Measurements from ENCODE around the gene CARD14.
"Not testable (repeated sequence)": the region's sequence is repeated elsewhere in the genome, so short reads cannot be mapped to it uniquely, and the experiment has no call there.

CARD14 gene

DNA sequence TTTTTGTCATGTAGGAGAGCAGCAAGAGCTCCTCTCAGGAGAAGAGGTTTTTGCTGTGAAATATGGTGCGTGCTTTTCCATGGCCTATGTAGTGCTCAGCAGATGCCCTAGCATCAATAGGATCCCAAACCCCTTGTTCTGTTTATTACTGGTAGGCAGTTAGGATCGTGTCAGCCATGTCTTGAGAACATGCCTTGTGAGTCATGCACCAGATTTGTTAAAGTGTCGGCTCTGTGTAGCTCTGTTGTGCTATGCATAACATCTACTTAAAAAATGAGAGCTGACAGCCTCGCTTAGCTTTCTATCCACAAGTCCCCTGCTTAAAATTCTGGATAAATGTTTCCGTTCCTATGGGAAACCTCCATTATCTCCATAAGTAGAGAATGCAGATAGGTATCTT is 18.5 kb upstream of the CARD14 start:
- DNase-seq: no peak

DNA sequence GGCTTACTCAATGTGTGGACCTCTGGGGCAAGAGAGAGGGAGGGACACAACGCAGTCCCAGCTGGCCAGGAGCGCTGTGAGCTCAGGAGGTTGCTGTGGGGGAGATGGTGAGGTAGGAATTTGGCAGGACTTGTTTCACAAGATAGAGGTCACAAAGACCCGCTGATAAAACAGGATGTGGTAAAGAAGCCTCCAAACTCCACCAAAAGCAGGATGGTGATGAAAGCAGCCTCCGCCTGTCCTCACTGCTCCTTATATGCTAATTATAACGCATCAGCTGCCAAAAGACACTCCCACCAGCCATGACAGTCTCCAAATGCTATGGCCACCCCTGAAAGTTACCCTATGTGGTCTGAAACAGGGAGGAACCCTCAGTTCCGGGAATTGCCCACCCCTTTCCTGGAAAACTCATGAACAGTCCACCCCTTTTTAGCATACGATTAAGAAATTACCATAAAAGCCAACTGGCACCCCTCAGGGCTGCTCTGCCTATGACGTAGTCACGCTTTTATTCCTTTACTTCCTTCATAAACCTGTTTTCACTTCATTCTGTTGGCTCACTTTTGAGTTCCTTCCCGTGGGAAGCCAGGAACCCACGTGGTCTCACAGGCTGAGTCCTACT is 17.6 kb upstream of the CARD14 start:
- no peak for DNase-seq

DNA sequence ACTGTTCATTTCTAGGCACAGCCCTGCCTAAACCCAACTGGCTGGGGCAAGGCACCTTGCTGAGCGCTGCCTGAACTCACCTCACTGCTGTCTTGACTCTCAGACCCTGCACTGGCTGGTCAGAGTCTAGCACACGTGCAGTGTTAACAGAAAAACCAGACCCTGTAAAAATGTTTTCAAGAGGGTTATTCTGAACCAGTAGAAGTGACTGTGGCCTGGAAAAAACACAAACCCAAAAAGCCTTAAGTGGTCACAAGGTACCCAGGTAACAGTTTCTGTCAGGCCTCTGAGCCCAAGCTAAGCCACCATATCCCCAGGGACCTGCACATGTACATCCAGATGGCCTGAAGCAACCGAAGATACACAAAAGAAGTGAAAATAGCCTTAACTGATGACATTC is 16.8 kb upstream of the CARD14 start:
- no peak for DNase-seq

DNA sequence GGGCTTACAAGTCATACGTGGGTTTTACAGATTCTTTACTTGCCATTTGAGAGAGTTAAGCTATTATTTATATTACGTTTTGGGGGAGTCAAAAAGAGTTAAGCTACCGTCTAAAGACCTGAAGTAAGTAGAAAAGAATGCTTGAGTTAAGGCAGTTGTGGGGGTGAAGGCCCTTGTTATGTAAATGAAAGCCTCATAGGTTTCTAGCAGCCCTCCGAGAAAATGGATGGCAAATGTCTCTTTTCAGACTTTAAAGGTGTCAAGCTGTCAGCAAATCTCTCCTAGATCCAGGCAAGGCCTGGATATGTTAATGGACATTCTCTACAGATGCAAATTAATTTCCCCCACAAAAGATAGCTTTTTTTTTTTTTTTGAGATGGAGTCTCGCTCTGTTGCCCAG is 15.7 kb upstream of the CARD14 start:
- DNase-seq: no peak

DNA sequence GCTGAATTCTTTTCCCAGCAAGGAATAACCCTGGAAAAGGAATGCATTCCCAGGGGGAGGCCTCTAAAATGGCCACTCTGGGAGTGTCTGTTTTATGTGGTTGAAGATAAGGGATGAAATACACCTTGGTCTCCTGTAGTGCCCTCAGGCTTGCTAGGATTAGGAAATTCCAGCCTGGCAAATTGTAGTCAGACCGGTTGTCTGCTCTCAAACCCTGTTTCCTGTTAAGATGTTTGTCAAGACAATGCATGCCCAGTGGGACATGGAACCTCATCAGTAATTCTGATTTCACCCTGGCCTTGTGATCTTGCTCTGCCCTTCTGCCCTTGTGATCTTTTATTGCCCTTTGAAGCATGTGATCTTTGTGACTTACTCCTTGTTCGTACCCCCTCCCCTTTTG is 14.2 kb upstream of the CARD14 start:
- not testable (repeated sequence) for DNase-seq

DNA sequence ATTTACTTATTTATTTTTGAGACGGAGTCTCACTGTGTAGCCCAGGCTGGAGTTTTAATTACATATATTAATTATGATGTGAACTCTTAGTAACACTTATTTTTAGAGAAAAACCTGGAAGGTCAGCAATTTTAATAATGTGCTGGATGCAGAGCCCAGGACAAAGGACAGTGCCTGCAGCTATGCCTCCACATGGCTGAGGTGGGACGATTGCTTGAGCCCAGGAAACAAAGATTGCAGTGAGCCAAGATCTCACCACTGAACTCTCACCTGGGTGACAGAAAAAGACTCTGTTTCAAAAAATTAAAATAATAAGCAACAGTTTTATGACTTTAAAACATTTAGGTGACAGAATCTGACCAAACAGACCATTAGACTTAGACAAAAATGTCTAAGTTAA is 11.0 kb upstream of the CARD14 start:
- no peak for DNase-seq

DNA sequence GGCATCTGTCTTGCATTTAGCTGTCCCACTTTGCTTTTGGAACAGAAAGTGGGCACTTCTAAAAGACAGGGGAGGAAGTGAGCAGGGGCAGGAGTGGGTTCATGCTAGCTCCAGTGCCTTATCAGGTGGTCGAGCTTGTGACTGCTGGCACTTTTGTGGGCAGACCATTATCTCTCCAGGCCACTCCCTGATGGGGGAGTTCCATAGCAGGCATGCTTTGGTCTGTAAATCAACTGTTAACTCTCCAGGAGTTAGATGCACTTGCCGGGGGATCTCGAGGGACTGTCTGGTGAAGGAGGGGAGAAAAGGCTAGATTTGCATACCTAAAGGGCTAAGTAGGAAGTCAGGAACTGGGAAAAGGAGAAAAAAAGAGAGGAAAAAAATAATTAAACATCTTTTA is 9.3 kb upstream of the CARD14 start:
- no peak for DNase-seq

DNA sequence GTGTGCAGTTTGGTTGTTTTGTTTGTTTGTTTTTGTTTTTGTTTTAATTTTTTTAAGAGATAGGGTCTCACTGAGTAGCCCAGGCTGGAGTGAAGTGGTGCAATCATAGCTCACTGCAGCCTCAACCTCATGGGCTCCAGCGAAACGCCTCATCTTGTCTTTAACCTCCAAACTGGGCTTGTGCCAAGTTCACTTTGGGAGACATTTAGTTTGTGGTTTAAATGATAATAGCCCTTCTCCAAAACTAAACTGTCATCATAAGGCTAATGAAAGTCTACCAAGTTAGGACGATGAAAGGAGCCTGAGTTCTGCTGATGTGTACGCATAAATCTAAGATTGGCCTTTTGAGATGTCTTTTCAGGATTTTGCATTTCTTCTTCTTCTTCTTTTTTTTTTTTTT is 6.5 kb upstream of the CARD14 start:
- no peak for DNase-seq

DNA sequence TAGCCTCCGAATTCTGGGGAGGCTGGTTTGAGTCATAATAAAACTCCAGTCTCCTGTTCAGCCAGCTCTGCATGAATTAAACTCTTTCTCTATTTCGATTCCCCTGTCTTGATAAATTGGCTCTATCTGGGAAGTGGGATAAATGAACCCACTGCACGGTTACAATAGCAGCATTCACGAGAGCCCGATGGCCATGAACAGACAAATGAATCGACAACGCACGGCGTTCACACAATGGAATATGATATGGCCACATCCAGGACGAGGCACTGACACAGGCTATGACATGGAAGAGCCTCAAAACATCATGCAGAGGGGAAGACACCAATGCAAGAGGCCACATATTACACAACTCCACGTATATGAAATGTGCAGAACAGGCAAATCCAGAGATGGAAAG is 5.6 kb upstream of the CARD14 start:
- DNase-seq: no peak

DNA sequence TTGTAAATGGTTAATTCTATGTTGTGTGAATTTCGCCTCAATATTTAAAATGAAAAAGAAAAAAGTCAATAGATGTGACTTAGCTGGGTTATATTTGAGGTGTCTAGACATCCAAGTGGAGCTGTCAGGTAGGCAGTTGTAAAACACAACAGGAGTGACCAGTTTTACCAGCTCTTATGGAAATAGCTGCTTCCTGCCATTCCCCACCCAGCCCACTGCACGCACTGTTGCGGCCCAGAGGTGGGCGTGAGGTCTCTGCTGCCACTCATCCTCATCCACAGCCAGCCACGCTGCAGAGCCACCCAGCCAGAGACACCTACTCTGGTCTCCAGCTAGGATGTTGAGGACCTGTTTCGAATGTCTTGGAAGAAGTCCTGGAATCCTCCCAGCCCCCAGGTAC is 3.4 kb upstream of the CARD14 start:
- DNase-seq: no peak

DNA sequence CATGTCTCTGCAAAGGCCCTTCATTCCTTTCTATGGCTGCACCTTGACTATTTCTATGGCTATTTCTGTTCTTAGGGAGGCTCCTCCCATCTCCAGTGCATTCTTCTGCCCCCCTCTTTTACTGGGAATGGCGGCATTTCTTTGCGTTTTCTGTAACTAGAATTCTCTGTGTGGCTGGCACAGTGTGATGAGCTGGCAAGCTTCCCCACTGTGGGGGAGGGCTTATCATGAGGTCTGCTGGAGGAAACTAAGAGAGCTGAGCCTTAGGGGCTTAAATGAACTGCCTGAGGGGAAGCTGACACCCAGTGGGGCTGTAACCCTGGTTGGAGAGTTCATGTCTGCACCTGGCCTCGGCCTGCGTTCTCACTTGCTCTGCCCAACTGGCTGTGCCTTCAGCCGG is 1.5 kb upstream of the CARD14 start:
- DNase-seq: no peak

DNA sequence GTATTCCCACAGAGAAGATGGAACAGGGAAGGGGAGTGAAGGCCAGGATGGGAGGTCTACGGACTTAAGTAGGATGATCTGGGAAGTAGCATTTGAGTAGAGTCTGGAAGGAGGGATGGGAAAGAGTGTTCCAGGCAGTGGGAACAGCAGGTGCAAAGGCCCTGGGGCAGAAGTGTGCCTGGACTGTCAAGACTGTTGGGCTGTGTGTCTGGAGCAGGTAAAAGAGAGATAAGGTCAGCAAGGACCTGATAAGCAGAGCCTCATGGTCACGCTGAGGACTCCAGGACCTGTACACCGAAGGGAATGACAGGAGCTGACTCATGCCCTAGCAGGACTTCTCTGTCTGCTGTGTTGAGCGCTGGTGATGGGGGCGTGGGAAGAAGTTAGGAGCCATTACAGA is 723 bp upstream of the CARD14 start:
- no peak for DNase-seq

DNA sequence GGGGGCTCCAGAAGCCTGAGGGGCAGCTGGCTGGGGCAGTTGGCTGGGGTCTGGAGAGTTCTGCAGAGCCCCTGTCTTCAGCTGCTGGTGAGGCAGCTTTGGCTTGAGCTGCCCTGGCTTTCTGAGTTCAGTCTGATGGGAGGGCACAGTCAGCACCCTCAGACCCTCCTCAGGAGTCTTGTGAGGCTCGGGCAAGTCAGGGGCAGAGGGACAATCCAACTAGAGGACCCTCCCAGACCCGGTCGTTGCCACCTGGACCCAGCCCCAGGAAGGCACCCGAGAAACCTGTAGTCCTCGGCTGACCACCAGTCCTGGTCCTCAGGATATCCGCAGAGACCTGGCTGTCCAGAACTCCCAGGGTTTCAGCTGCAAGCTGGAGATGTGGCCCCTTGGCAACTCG is 1.9 kb downstream of the CARD14 start:
- DNase-seq: no peak

DNA sequence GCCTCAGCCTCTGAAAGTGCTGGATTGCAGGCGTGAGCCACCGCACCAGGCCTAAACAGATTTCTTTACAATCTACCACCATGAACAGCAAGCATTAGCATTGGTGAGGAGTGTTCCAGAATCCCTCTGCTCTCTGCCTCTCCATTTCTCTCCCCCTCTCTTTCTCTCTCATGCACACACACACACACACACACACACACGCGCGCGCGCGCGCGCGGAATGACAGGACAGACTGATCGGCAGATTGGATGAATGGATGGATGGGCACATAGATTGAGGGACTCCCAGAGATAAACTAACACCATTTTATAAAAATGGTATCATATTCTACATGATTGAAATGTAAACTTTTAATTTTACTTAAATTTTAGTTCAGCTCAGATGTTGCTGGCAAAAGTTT is 3.3 kb downstream of the CARD14 start:
- DNase-seq: no peak

DNA sequence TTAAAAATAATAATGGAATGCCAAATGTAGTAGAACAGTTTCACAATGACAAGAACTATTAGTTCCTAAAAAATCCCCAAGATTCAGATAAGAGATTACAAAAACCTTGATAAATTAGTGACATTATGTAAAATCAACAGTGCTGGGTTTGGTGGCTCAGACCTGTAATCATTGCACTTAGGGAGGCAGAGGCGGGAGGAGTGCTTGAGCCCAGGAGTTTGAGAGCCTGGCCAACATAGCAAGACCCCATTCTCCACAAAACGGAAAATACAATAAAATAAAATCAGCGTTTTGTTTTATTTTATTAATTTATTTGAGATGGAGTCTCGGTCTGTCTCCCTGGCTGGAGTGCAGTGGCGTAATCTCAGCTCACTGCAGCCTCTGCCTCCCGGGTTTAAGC is 4.1 kb downstream of the CARD14 start:
- no peak for DNase-seq

DNA sequence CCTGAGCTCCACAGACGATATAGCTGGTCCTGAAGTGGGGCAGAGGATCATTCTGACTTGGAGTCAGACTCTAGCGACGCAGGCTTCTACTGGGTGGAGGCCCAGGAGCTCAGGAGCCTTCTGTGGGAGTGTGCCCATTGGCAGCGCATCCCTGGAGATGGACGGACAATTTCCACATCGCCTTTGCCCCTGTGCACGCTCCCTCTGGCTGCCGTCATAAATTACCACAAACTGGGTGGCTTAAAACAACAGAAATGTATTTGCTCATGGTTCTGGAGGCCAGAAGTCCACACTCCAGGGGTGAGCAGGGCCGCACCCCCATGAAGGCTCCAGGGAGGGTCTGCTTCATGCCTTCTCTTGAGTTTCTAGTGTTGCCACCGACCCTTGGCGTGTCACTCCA is 6.9 kb downstream of the CARD14 start:
- DNase-seq: no peak

DNA sequence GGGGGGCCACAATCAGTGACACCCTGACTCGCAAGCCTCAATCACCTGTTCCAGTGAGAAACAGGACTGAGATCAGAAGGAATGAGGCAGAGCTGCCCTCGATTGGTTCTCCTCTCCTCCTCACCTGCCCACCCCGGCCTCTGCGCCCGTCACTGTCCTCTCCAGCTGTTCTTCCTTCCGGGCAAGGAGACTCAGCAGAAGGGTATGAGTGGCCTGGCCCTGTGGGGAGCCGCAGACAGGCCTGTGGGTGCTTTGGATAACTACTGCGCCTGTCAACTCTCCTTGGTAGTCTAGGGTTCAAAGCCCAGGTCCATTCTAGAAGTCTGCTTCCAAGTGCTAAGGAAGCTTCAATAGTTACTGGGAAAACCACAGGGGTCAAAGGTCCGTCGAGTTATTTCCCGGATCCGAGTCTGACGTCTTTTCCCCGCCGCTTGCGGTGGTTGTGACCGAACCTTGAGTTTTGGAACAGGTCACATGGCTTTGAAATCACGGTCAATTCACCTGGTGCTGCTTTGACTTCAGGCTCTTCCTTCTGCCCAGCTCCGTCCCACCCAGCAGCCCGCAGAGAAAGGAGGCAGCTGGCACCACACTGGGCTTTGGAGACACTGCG is 8.3 kb downstream of the CARD14 start:
- no peak for DNase-seq

DNA sequence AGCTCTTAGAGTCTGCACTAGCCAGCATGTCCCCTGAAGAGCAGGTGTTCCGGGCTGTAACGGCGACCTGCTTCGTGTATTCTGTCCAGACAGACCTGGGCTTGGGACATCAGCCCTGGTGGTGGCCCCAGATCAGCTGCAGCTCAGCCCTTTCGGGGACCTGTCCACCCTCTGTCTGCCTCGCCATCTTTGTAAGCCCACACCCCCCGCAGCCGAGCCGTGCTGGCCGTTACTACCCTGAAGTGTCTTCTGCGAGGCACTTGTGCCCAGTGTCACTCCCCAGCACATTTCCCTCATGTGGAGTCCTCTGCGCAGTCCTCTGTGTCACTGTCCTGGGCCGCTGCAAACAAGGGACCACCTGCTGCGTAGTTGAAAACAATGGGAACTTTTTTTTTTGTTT is 10.4 kb downstream of the CARD14 start:
- DNase-seq: no peak

DNA sequence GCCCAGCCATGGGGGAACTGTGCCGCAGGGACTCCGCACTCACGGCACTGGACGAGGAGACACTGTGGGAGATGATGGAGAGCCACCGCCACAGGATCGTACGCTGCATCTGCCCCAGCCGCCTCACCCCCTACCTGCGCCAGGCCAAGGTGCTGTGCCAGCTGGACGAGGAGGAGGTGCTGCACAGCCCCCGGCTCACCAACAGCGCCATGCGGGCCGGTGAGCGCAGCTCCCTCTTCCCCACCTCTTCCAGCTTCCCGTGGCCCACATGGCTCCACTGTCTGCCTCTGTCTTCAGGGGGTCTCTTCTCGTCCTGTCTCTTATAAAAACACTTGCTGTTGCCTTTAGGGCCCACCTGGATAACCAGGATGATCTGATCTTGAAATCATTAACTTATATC is 11.6 kb downstream of the CARD14 start:
- no peak for DNase-seq

DNA sequence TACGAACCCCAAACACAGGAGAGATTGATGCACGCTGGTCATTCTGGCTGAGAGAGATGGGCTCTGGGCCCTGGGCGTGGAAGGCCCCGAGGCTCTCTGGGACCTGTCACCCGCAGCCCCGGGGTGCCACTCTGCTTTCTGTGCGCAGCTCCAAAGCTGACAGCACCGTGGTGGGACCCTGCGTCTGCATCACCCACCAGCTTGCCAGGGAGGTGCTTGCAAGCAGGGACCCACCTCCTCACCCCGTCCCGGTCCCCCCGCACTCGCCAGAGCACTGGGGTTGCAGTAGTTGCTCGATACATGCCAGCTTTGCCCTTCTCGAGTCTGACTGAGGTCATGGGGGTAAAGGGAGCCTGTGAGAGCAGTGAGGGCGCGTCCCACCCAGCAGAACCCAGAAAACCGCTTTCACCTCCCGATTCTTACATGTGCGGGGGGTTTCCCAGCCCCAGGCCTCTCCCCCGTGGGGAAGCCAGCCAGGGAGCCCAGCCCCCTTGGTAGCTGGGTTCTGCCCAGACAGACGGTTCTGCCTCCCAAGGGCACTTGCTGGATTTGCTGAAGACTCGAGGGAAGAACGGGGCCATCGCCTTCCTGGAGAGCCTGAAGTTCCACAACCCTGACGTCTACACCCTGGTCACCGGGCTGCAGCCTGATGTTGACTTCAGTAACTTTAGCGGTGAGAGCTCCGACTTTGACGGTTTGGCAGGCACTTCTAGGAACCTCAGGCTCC is 12.5 kb downstream of the CARD14 start:
- no peak for DNase-seq

DNA sequence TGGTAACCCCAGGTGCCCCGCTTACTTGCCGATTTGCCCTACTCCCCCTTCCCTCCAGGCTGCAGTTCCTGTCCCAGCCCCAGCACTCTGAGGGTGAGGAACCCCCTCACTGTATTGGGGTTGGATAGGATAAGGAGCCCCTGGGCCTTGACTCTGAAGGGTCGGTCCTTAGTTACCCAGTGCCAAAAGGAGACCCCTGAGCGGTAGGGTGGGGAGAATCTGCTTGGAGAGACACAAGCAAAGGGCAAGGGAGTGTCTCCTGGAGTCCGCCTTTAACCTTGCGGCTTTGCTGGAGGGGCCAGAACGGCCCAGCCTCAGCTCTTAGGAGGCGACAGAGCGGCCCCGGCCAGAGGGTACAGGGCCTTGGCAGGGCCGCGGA is 13.0 kb downstream of the CARD14 start:
- no peak for DNase-seq

DNA sequence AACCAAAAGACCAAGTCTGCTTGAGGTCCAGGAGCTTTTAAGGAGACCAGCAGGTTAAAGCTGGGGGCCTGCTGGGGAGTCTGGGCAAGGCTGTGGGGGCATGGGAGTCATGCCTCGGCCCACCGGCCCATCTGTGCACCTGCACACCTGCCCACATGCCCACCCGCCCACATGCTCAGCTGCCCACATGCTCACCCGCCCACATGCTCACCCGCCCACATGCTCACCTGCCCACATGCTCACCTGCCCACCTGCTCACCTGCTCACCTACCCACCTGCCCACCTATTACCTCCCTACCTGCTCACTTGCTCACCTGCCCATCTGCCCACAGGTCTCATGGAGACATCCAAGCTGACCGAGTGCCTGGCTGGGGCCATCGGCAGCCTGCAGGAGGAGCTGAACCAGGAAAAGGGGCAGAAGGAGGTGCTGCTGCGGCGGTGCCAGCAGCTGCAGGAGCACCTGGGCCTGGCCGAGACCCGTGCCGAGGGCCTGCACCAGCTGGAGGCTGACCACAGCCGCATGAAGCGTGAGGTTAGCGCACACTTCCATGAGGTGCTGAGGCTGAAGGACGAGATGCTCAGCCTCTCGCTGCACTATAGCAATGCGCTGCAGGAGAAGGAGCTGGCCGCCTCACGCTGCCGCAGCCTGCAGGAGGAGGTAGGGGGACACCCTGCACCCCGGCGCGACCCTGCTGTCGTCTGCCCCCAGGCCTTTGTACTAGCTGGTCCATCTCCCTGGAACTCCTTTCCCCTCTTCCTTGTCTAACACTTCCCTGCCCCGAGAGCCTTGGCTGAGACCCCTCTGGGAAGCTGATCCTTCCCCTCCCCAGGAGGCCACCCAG is 14.0 kb downstream of the CARD14 start:
- no peak for DNase-seq

DNA sequence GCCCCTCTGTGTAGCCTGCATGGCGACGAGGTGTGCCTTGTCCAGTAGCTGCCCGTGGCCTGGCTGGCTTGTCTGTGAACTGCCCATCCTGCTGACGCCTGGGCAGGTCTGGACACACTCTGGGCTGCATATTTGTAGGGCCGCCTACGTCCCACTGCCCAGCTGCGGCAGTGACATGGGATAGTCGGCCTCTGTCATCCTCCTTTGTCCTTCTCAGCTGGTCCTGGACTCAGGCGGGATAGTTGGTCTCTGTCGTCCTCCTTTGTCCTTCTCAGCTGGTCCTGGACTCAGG is 14.5 kb downstream of the CARD14 start:
- no peak for DNase-seq

DNA sequence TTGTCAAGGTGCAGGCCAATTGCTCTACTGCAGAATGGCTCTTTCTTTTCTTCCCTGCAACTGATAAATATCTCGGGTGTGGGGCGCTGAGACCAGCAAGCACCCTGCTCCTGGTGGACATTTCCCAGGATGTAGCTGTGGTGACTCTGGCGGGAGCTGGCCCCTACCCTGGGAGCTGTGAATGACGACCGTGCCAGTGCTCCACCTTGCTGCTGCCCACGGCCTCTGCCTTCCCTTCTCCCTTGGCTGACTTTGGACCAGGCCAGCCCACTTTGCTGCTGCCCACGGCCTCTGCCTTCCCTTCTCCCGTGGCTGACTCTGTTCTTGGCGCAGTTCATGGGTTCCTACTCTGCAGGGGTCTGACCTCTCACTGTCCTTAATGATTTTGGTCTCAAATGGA is 16.1 kb downstream of the CARD14 start:
- no peak for DNase-seq

Data from CD4-positive, alpha-beta T cell treated with Interleukin-6 for 4 hours (primary cell).